ENCODE data around the gene HPS5. TPM values are rescaled to one million over a fixed set of nuclear protein-coding genes. Genes with fewer than 3 reads are reported as not detected.

Gene HPS5
- total and polyA plus RNA-seq, 8 donors: 19.4 to 25.3 (median 22.8) TPM

Other genes with a start within 250 kb of the HPS5 start
- 10 to 100 TPM in 1 of 2 donors, 1 to 10 TPM in 1; 9.5 to 13.7 TPM for gene SAAL1, start 216.1 kb downstream of the HPS5 start, total RNA-seq
- 10 to 100 TPM; 33.9 to 48.3 (median 37.5) TPM for gene SAAL1, start 216.1 kb downstream of the HPS5 start, polyA plus RNA-seq (ENCODE audit: insufficient read length in 6 of 6)
- gene MRGPRX3, start 189.6 kb downstream of the HPS5 start, total RNA-seq: under 1 TPM; 0.15 to 0.21 TPM
- gene MRGPRX3, start 189.6 kb downstream of the HPS5 start, polyA plus RNA-seq (ENCODE audit: insufficient read length in 6 of 6): not detected
- not detected for gene MRGPRX4, start 149.3 kb downstream of the HPS5 start, total RNA-seq
- gene MRGPRX4, start 149.3 kb downstream of the HPS5 start, polyA plus RNA-seq (ENCODE audit: insufficient read length in 6 of 6): not detected
- 1 to 10 TPM in 1 of 2 donors, not detected in 1; 3.7 TPM for gene SAA4, start 85.3 kb downstream of the HPS5 start, total RNA-seq
- not detected for gene SAA4, start 85.3 kb downstream of the HPS5 start, polyA plus RNA-seq (ENCODE audit: insufficient read length in 6 of 6)
- 10 to 100 TPM in 1 of 2 donors, under 1 TPM in 1; 0.38 to 92.5 TPM for gene SAA2, start 73.5 kb downstream of the HPS5 start, total RNA-seq
- under 1 TPM in 3 of 6 donors, not detected in 3; 0.20 to 0.23 (median 0.22) TPM for gene SAA2, start 73.5 kb downstream of the HPS5 start, polyA plus RNA-seq (ENCODE audit: insufficient read length in 6 of 6)
- 100 to 1,000 TPM in 1 of 2 donors, under 1 TPM in 1; 0.58 to 194 TPM for gene SAA1, start 55.9 kb downstream of the HPS5 start, total RNA-seq
- not detected for gene SAA1, start 55.9 kb downstream of the HPS5 start, polyA plus RNA-seq (ENCODE audit: insufficient read length in 6 of 6)
- gene GTF2H1, start 427 bp upstream of the HPS5 start, total RNA-seq: 10 to 100 TPM; 30.6 to 41.3 TPM
- gene GTF2H1, start 427 bp upstream of the HPS5 start, polyA plus RNA-seq (ENCODE audit: insufficient read length in 6 of 6): 10 to 100 TPM; 58.8 to 73.3 (median 65.0) TPM
- 100 to 1,000 TPM; 288 to 550 TPM for gene LDHA, start 72.4 kb upstream of the HPS5 start, total RNA-seq
- gene LDHA, start 72.4 kb upstream of the HPS5 start, polyA plus RNA-seq (ENCODE audit: insufficient read length in 6 of 6): 100 to 1,000 TPM; 283 to 453 (median 386) TPM
- gene LDHC, start 90.2 kb upstream of the HPS5 start, total RNA-seq: under 1 TPM in 1 of 2 donors, not detected in 1; 0.82 TPM
- gene LDHC, start 90.2 kb upstream of the HPS5 start, polyA plus RNA-seq (ENCODE audit: insufficient read length in 6 of 6): 1 to 10 TPM in 2 of 6 donors, under 1 TPM in 2, not detected in 2; 0.16 to 1.5 (median 0.69) TPM
- not detected for gene LDHAL6A, start 133.7 kb upstream of the HPS5 start, total RNA-seq
- under 1 TPM; 0.51 to 0.94 (median 0.69) TPM for gene LDHAL6A, start 133.7 kb upstream of the HPS5 start, polyA plus RNA-seq (ENCODE audit: insufficient read length in 6 of 6)
- 10 to 100 TPM; 50.5 to 52.8 TPM for gene TSG101, start 204.8 kb upstream of the HPS5 start, total RNA-seq
- 100 to 1,000 TPM in 5 of 6 donors, 10 to 100 TPM in 1; 89.3 to 134 (median 116) TPM for gene TSG101, start 204.8 kb upstream of the HPS5 start, polyA plus RNA-seq (ENCODE audit: insufficient read length in 6 of 6)